Parathyroid adenoma (tissue), 2 donors: ENCODE data around the gene KLF7.

ENCODE experiments used
- H2AFZ ChIP-seq: fragments of 300-600 bp; sonication (generic); one replicate; pipeline ENCODE4 v1.7.0; 2017; ENCODE audit warnings: antibody characterized with exemption, mild to moderate bottlenecking
- H3K27ac ChIP-seq: fragments of 300-600 bp; sonication (generic); one replicate; pipeline ENCODE4 v1.7.0; 2017
- H3K27me3 ChIP-seq: fragments of 300-600 bp; sonication (generic); one replicate; pipeline ENCODE4 v1.7.0; 2017; ENCODE audit warnings: low read length; ENCODE audit not compliant: control insufficient read depth, insufficient read depth
- H3K36me3 ChIP-seq: fragments of 300-600 bp; sonication (generic); one replicate; pipeline ENCODE4 v1.7.0; 2017; ENCODE audit warnings: low read length; ENCODE audit not compliant: control insufficient read depth, insufficient read depth
- H3K4me1 ChIP-seq: fragments of 300-600 bp; sonication (generic); one replicate; pipeline ENCODE4 v1.7.0; 2017; ENCODE audit warnings: control low read depth
- H3K4me2 ChIP-seq: fragments of 300-600 bp; sonication (generic); one replicate; pipeline ENCODE4 v1.7.0; 2017; ENCODE audit warnings: low read length
- H3K4me3 ChIP-seq: fragments of 300-600 bp; sonication (generic); one replicate; pipeline ENCODE4 v1.7.0; 2017; ENCODE audit warnings: low read depth, low read length
- H3K79me2 ChIP-seq: fragments of 300-600 bp; sonication (generic); one replicate; pipeline ENCODE4 v1.7.0; 2017; ENCODE audit warnings: control low read depth
- H3K9ac ChIP-seq: fragments of 300-600 bp; sonication (generic); one replicate; pipeline ENCODE4 v1.7.0; 2017; ENCODE audit warnings: mild to moderate bottlenecking
- H3K9me3 ChIP-seq: fragments of 300-600 bp; sonication (generic); one replicate; pipeline ENCODE4 v1.7.0; 2017; ENCODE audit warnings: low read length; ENCODE audit not compliant: control insufficient read depth
- CTCF ChIP-seq: fragments of 300-600 bp; sonication (generic); IDR thresholded peaks from one replicate; pipeline ENCODE4 v1.7.0; 2017; ENCODE audit warnings: antibody characterized with exemption, mild to moderate bottlenecking
- donor health status: primary hyperparathyroidism.

Gene KLF7

GRCh38 chr2:207066791-207067460 lies 98.8 kb downstream of the KLF7 start:
- H3K27me3 ChIP-seq = no peaks in the 10 kb centered on the region
- H3K4me3 ChIP-seq = no peak overlapping the region
- H3K9me3 ChIP-seq = no peaks in the 10 kb centered on the region
- H2AFZ ChIP-seq = no peak overlapping the region
- H3K27ac ChIP-seq = no peak overlapping the region
- H3K4me2 ChIP-seq = no peak overlapping the region
- no peak for TF ChIP-seq CTCF
- H3K9ac ChIP-seq = no peak overlapping the region
- H3K36me3 ChIP-seq = no peaks in the 10 kb centered on the region
- no peaks in the 10 kb centered on the region for H3K4me1 ChIP-seq
- no peaks in the 10 kb centered on the region for H3K79me2 ChIP-seq

DNA sequence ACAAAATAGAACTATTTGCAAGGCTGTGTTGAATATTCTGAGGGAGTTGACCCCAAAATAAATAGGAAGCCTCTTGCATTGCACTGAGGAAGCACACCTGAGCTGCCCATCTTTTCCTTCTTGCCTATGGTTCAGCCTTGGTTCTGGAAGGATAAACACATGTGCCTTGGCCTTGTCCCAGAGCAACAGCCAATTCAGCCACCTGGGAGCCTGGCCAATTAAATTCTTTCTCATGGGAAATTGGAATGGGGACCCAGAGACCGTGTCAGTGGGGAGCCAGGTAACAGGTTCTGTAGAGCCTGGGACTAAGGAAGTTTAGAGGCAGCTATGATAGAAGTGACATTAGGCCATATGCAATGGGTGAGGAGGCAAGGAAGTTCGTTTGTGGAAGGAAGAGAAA lies 99.6 kb downstream of the KLF7 start:
- Histone ChIP-seq H3K9me3 (no peaks in the 10 kb centered on the region), H2AFZ (no peak overlapping the region), H3K4me3 (no peak overlapping the region), H3K79me2 (no peaks in the 10 kb centered on the region), H3K27me3 (no peaks in the 10 kb centered on the region), H3K36me3 (no peaks in the 10 kb centered on the region), H3K4me1 (no peaks in the 10 kb centered on the region), H3K9ac (no peak overlapping the region), H3K27ac (no peak overlapping the region), H3K4me2 (no peak overlapping the region)
- no peak for TF ChIP-seq CTCF

- Histone ChIP-seq H3K27ac (no peak overlapping the region), H3K27me3 (no peaks in the 10 kb centered on the region), H3K36me3 (no peaks in the 10 kb centered on the region), H3K4me1 (no peaks in the 10 kb centered on the region), H3K4me3 (no peak overlapping the region), H3K79me2 (no peaks in the 10 kb centered on the region), H3K4me2 (no peak overlapping the region), H3K9me3 (no peaks in the 10 kb centered on the region), H3K9ac (no peak overlapping the region), H2AFZ (no peak overlapping the region)
- no peak for TF ChIP-seq CTCF
Measured at GRCh38 chr2:207064128-207064690, 101.5 kb downstream of the KLF7 start.

DNA sequence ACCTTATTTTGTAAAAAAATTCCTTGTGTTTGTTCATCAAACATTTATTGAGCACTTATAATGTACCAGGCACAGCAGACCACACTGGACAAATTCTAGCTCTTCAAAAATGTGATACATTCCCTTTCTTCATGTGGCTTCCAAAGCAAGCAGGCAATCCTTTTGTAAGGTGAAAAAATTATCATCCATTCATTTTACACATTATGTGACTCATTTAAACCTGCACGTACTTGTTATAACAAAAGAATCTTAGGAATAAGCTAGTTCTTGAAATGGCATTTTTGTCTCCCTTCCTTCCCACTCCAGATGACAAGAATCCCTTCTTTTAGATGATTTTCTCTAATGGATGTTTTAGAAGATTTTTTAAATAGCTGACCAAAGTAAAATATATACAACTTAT lies 104.6 kb downstream of the KLF7 start:
- no peak overlapping the region for H3K4me2 ChIP-seq
- H3K79me2 ChIP-seq = no peaks in the 10 kb centered on the region
- no peaks in the 10 kb centered on the region for H3K4me1 ChIP-seq
- H3K4me3 ChIP-seq = no peak overlapping the region
- no peak overlapping the region for H3K27ac ChIP-seq
- H2AFZ ChIP-seq = no peak overlapping the region
- H3K9me3 ChIP-seq = no peaks in the 10 kb centered on the region
- no peaks in the 10 kb centered on the region for H3K27me3 ChIP-seq
- H3K9ac ChIP-seq = no peak overlapping the region
- TF ChIP-seq CTCF = no peak
- H3K36me3 ChIP-seq = no peaks in the 10 kb centered on the region

DNA sequence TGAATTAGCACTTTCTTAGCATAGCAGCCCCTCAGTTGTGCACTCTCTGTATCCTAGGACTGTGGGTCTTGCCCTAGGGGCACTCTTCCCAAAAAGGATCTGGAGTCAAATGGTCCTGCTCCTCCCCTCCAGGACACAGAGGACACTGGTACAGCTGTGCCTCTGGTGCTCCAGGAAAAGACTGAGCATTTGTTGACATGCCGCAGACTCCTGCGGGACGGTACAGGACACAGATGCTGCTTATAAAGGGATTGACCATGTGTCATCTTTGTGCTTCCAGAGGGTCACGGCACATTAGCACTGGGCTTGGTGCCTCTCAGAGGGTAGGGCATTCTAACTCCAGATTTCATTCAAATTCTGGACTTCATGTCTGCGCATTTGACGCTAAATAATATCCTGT lies 110.5 kb downstream of the KLF7 start:
- no peaks in the 10 kb centered on the region for H3K9me3 ChIP-seq
- no peak overlapping the region for H2AFZ ChIP-seq
- no peaks in the 10 kb centered on the region for H3K27me3 ChIP-seq
- H3K9ac ChIP-seq = no peak overlapping the region
- H3K79me2 ChIP-seq = no peaks in the 10 kb centered on the region
- no peak for TF ChIP-seq CTCF
- H3K27ac ChIP-seq = no peak overlapping the region
- H3K4me2 ChIP-seq = no peak overlapping the region
- H3K36me3 ChIP-seq = no peaks in the 10 kb centered on the region
- H3K4me3 ChIP-seq = no peak overlapping the region
- no peaks in the 10 kb centered on the region for H3K4me1 ChIP-seq
